NCI-H2081 (cell line): ENCODE measurements around the gene CCDC141.
A peak's percentile ranks its signal among the peaks of the same experiment; 100 is the strongest.

Source experiments
- DNase-seq, 2 experiments: peaks; one replicate each; lab custom pipeline; 2025; lab: John Stamatoyannopoulos, UW

Gene CCDC141

GRCh38 chr2:178829299-178829960 is 220.5 kb downstream of the CCDC141 start:
- DNase-seq = peak in 1 of 2 experiments; percentile 39

- no peak for DNase-seq
Measured at GRCh38 chr2:178828486-178828881, 221.5 kb downstream of the CCDC141 start.

GRCh38 chr2:178827739-178828485 is 222.0 kb downstream of the CCDC141 start:
- DNase-seq = no peak

GRCh38 chr2:178827111-178827510 is 222.8 kb downstream of the CCDC141 start:
- DNase-seq = no peak

GRCh38 chr2:178825183-178825582 is 224.8 kb downstream of the CCDC141 start:
- no peak for DNase-seq

- no peak for DNase-seq
Measured at GRCh38 chr2:178824181-178824580, 225.8 kb downstream of the CCDC141 start.

GRCh38 chr2:178819992-178820391 is 229.9 kb downstream of the CCDC141 start:
- DNase-seq = no peak

- DNase-seq = no peak
Measured at GRCh38 chr2:178819147-178819875, 230.6 kb downstream of the CCDC141 start.

GRCh38 chr2:178811901-178812300 is 238.0 kb downstream of the CCDC141 start:
- no peak for DNase-seq

GRCh38 chr2:178811045-178811444 is 238.9 kb downstream of the CCDC141 start:
- DNase-seq = no peak

- DNase-seq = no peak
Measured at GRCh38 chr2:178810422-178810821, 239.5 kb downstream of the CCDC141 start.

GRCh38 chr2:178807227-178808008 is 242.5 kb downstream of the CCDC141 start, which contains the start of gene TTN:
TTN (minus strand) TSS chr2:178807423; CDS start chr2:178804642, 2,781 bp downstream.
- DNase-seq = no peak

GRCh38 chr2:178806543-178806942 is 243.4 kb downstream of the CCDC141 start:
- DNase-seq = no peak

GRCh38 chr2:178805457-178805856 is 244.5 kb downstream of the CCDC141 start:
- DNase-seq = no peak

- DNase-seq = no peak
Measured at GRCh38 chr2:178804791-178805190, 245.1 kb downstream of the CCDC141 start.

GRCh38 chr2:178800510-178800909 is 249.4 kb downstream of the CCDC141 start:
- DNase-seq = no peak

- DNase-seq = no peak
Measured at GRCh38 chr2:178799305-178799704, 250.6 kb downstream of the CCDC141 start.

GRCh38 chr2:178796079-178796677 is 253.8 kb downstream of the CCDC141 start:
- peak; percentile 27 to 43 for DNase-seq

GRCh38 chr2:178787934-178788333 is 262.0 kb downstream of the CCDC141 start:
- no peak for DNase-seq

- no peak for DNase-seq
Measured at GRCh38 chr2:178787155-178787554, 262.8 kb downstream of the CCDC141 start.

- no peak for DNase-seq
Measured at GRCh38 chr2:178783889-178784288, 266.0 kb downstream of the CCDC141 start.

GRCh38 chr2:178782236-178782635 is 267.7 kb downstream of the CCDC141 start:
- DNase-seq = no peak
